Fibroblast of lung (primary cell): Measurements from ENCODE around the gene PLEKHA4.

Experiments
- EZH2 ChIP-seq: IDR thresholded peaks from 2 replicates; pipeline ENCODE4 v1.5.1; 2012; ENCODE audit warnings: low read length, control low read depth, mild to moderate bottlenecking; ENCODE audit errors: missing control alignments
- TF ChIP-seq, protein P1 (sequence below), 2 donors: IDR thresholded peaks in 1 of 2; conservative IDR thresholded peaks in 1 of 2; 1 replicate in 1 of 2; 2 replicates in 1 of 2; pipeline ENCODE4 v1.5.1; 2011 to 2012; ENCODE audit warnings: low read length in 2 of 2, control low read depth in 1 of 2, inconsistent platforms in 1 of 2, low read depth in 1 of 2, mild to moderate bottlenecking in 1 of 2

DNA sequence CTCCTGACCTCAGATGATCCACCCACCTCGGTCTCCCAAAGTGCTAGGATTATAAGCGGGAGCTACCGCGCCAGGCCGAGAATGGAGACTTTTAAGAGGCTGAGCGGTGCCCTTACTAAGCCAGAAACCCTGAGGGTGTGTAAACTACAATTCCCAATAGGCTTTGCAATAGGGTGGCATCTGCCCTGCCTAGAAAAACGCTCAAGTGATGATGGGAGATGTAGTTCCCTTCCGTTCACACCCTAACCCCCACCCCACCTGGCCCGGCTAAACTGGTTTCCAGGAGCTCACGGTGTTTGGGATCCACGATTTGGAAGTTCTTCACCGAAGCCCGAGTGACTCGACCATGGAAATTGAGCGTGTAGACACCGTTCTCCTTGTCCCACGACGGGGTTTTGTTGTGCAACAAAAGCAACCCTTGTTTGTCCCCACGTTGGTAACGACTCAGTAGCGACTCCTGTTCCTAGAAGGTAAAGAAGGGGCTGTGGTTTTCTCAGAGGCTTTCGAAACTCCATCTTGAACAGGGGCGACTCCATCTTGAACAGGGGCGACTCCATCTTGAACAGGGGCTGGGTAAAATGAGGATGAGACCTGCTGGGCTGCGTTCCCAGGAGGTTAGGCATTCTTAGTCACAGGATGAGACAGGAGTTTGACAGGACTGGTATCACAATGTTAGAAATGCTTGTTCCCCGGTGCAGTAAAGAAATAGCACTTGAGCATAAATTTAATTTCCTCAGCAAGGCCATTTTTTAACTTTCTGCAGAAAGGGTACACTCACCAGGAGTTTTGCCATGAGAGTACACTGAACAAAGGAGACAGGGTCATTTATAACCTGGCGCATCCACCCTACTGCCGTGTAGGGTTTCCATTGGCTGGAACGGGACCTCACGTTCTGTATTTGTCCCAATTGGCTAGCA lies 13.6 kb upstream of the PLEKHA4 start:
- TF ChIP-seq EZH2, result no peak
- TF ChIP-seq, protein P1, sequence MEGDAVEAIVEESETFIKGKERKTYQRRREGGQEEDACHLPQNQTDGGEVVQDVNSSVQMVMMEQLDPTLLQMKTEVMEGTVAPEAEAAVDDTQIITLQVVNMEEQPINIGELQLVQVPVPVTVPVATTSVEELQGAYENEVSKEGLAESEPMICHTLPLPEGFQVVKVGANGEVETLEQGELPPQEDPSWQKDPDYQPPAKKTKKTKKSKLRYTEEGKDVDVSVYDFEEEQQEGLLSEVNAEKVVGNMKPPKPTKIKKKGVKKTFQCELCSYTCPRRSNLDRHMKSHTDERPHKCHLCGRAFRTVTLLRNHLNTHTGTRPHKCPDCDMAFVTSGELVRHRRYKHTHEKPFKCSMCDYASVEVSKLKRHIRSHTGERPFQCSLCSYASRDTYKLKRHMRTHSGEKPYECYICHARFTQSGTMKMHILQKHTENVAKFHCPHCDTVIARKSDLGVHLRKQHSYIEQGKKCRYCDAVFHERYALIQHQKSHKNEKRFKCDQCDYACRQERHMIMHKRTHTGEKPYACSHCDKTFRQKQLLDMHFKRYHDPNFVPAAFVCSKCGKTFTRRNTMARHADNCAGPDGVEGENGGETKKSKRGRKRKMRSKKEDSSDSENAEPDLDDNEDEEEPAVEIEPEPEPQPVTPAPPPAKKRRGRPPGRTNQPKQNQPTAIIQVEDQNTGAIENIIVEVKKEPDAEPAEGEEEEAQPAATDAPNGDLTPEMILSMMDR (conservative IDR thresholded peaks at IDR 0.05 in 1 of 2, IDR thresholded peaks at IDR 0.05 in 1 of 2; ENCODE audit: low read depth in 1 of 2, low read length in 2 of 2), result no peak
